OCI-LY7 (cell line): ENCODE data around the gene TAPT1. TPM values are rescaled to one million over a fixed set of nuclear protein-coding genes. Genes with fewer than 3 reads are reported as not detected.

Source experiments
- BruUV-seq: library from RNA; stranded (reverse); fragments of 400-500 nt; replicated peaks from 2 replicates; lab custom pipeline; 2021; lab: Mats Ljungman, UMichigan
- CTCF ChIA-PET: fragments of 300-600 bp; sonication (Branson Sonifier 250); formaldehyde crosslinking; loops from one replicate; lab custom pipeline; 2022; ENCODE audit warnings: antibody characterized with exemption; ENCODE audit not compliant: unreplicated experiment; lab: Charles Lee
- POLR2A ChIA-PET: fragments of 300-600 bp; sonication (Branson Sonifier 250); formaldehyde crosslinking; loops from one replicate; lab custom pipeline; 2022; ENCODE audit warnings: antibody characterized with exemption; lab: Charles Lee
- DNase-seq: peaks from one replicate; pipeline ENCODE4 v3.0.0-alpha.2; 2015; ENCODE audit warnings: low spot score
- H2AFZ ChIP-seq: fragments of 200-600 bp; sonication (generic), shearing (Covaris generic); 2 replicates; pipeline ENCODE4 v1.6.1; 2014; ENCODE audit warnings: mild to moderate bottlenecking, antibody characterized with exemption, low read length, moderate library complexity
- H3K27ac ChIP-seq: fragments of 200-600 bp; sonication (generic); 2 replicates; pipeline ENCODE4 v1.5.1; 2014; ENCODE audit warnings: mixed run types, low read depth, mild to moderate bottlenecking, moderate library complexity, low read length, inconsistent platforms; ENCODE audit not compliant: poor library complexity, severe bottlenecking
- H3K36me3 ChIP-seq: fragments of 200-600 bp; sonication (generic); 2 replicates; pipeline ENCODE4 v1.6.1; 2014; ENCODE audit warnings: mild to moderate bottlenecking, antibody characterized with exemption, low read length, moderate library complexity, mixed read lengths; ENCODE audit not compliant: insufficient read depth
- H3K4me1 ChIP-seq: fragments of 200-600 bp; sonication (generic); 2 replicates; pipeline ENCODE4 v1.5.1; 2014; ENCODE audit warnings: mild to moderate bottlenecking, low read length; ENCODE audit not compliant: insufficient read depth, poor library complexity, severe bottlenecking
- H3K4me2 ChIP-seq: fragments of 200-600 bp; sonication (generic); 2 replicates; pipeline ENCODE4 v1.6.1; 2014; ENCODE audit warnings: mild to moderate bottlenecking, low read length
- H3K4me3 ChIP-seq: fragments of 200-600 bp; sonication (generic); 2 replicates; pipeline ENCODE4 v1.5.1; 2014; ENCODE audit warnings: mild to moderate bottlenecking, low read depth, low read length; ENCODE audit not compliant: poor library complexity, severe bottlenecking
- H3K79me2 ChIP-seq: fragments of 200-600 bp; sonication (generic); 2 replicates; pipeline ENCODE4 v1.6.1; 2016; ENCODE audit warnings: low read depth, mild to moderate bottlenecking, low read length, moderate library complexity, mixed read lengths; ENCODE audit not compliant: insufficient read depth
- H3K9me2 ChIP-seq: fragments of 200-600 bp; sonication (generic); 2 replicates; pipeline ENCODE4 v1.6.1; 2016; ENCODE audit warnings: mild to moderate bottlenecking, low read length, mixed read lengths; ENCODE audit not compliant: insufficient read depth
- H3K9me3 ChIP-seq: fragments of 200-600 bp; sonication (generic); 2 replicates; pipeline ENCODE4 v1.6.1; 2014; ENCODE audit warnings: mild to moderate bottlenecking, mixed run types, low read length, mixed read lengths
- H4K20me1 ChIP-seq: fragments of 200-600 bp; sonication (generic); 2 replicates; pipeline ENCODE4 v1.6.1; 2014; ENCODE audit warnings: mild to moderate bottlenecking, antibody characterized with exemption, low read length, moderate library complexity, mixed read lengths; ENCODE audit not compliant: insufficient read depth
- EZH2phosphoT487 ChIP-seq: fragments of 200-600 bp; sonication (generic); IDR thresholded peaks from 2 replicates; pipeline ENCODE4 v1.6.1; 2018; ENCODE audit warnings: low read depth, borderline replicate concordance, mild to moderate bottlenecking, mixed run types, antibody characterized with exemption, low read length, moderate library complexity, mixed read lengths
- intact Hi-C: fragments of 100-400 bp; cut with micrococcal nuclease; formaldehyde crosslinking; loops from one replicate; pipeline ENCODE4 v1.10.0; 2022; ENCODE audit not compliant: unreplicated experiment
- total RNA-seq, 2 experiments: library from RNA; depleted of rRNA in 1 of 2; stranded (reverse); fragments of >200 nt in 1 of 2; shearing (Covaris generic) in 1 of 2; gene quantifications; 2 replicates each; pipeline ENCODE4 v1.2.3, GENCODE V29; 2014 to 2022
- TF ChIP-seq, protein P1 (sequence below): fragments of 200-600 bp; sonication (generic); conservative IDR thresholded peaks from 2 replicates; pipeline ENCODE4 v1.5.1; 2014; ENCODE audit warnings: mild to moderate bottlenecking, antibody characterized with exemption, low read length, moderate library complexity, mixed read lengths

Gene TAPT1
- total RNA-seq, 2 experiments from 2014 or later: 34.3 to 66.6 TPM

DNA sequence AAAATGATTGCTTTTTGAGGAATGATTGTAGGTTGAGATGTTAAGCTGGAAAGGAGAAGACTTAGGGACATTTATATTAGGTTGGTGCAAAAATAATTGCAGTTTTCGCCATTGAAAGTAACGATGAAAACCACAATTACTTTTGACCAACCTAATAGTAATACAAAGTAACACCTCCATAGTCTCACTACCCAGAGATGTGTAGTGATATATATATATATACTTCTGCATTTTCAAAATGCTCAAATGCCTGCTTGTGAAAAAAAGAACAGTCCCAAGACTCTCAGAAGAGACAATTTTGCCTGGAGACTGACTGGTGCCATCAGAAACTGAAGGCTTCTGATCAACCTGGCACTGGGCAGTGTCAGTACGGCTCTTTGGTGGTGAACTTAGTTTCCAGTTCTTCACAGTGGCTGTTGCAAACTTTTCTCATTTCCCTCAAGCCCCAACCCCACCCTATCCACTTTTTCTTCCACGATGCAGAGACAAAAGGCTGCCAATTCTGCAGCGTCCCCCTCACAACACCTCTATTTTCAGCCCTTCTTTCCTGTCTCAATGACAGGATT is 35.1 kb upstream of the TAPT1 start:
- DNase-seq: peak; percentile 28
- BruUV-seq: no TSS peak
- Histone ChIP-seq H3K4me3 (peak overlapping the region; percentile 13), H2AFZ (peak overlapping the region; percentile 75), H4K20me1 (no peaks in the 10 kb centered on the region), H3K79me2 (no peaks in the 10 kb centered on the region), H3K4me2 (peak overlapping the region; percentile 49), H3K9me2 (no peaks in the 10 kb centered on the region), H3K9me3 (no peaks in the 10 kb centered on the region), H3K36me3 (no peaks in the 10 kb centered on the region; the same call in 1 of the 2 replicates), H3K27ac (peak overlapping the region; percentile 53), H3K4me1 (peaks cover 42% of the 10 kb centered on the region)
- TF ChIP-seq, protein P1, sequence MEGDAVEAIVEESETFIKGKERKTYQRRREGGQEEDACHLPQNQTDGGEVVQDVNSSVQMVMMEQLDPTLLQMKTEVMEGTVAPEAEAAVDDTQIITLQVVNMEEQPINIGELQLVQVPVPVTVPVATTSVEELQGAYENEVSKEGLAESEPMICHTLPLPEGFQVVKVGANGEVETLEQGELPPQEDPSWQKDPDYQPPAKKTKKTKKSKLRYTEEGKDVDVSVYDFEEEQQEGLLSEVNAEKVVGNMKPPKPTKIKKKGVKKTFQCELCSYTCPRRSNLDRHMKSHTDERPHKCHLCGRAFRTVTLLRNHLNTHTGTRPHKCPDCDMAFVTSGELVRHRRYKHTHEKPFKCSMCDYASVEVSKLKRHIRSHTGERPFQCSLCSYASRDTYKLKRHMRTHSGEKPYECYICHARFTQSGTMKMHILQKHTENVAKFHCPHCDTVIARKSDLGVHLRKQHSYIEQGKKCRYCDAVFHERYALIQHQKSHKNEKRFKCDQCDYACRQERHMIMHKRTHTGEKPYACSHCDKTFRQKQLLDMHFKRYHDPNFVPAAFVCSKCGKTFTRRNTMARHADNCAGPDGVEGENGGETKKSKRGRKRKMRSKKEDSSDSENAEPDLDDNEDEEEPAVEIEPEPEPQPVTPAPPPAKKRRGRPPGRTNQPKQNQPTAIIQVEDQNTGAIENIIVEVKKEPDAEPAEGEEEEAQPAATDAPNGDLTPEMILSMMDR: no peak
- TF ChIP-seq EZH2phosphoT487: no peak
- POLR2A ChIA-PET: interaction anchor here (0.5 to 0.7 kb wide), 3 partner anchors 11 to 634 kb away, joined by 3 to 4 read pairs (median 3); no protein-coding TSS in a partner anchor
- intact Hi-C loops: loop anchor here (5.0 kb wide), 2 partner anchors 379 to 784 kb away; no protein-coding TSS in a partner anchor
- CTCF ChIA-PET: no interaction called here

DNA sequence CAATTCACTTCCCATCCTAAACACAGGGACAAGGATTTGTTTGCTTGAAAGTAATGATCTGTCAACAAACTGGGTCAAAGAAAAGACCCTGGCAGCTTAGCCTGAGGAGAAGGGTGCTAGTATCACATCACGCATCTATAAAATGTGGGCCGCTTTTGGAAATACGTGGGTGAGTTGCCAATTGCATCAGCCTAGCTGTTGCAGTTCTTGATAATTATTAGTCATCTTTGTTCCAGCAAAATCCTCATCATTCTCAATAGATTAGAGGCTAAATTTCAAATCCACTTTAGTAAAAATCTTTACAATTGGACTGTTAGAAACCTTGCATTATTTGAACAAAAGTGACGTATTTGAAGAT is 33.6 kb upstream of the TAPT1 start:
- POLR2A ChIA-PET: interaction anchor here (0.8 to 2.1 kb wide), 4 partner anchors 10 to 61 kb away, joined by 3 to 13 read pairs (median 4); no protein-coding TSS in a partner anchor
- Histone ChIP-seq H3K9me2 (no peaks in the 10 kb centered on the region), H4K20me1 (no peaks in the 10 kb centered on the region), H3K4me3 (no peak overlapping the region), H3K9me3 (no peaks in the 10 kb centered on the region), H3K79me2 (no peaks in the 10 kb centered on the region), H3K4me2 (no peak overlapping the region), H2AFZ (no peak overlapping the region), H3K27ac (no peak overlapping the region), H3K36me3 (no peaks in the 10 kb centered on the region; the same call in 1 of the 2 replicates), H3K4me1 (peaks cover 42% of the 10 kb centered on the region)
- TF ChIP-seq, protein P1: no peak
- no peak for TF ChIP-seq EZH2phosphoT487
- no TSS peak for BruUV-seq
- no peak for DNase-seq
- intact Hi-C loops: loop anchor here (5.0 kb wide), 2 partner anchors 378 to 783 kb away; no protein-coding TSS in a partner anchor
- CTCF ChIA-PET: no interaction called here
